GM12874 (cell line): ENCODE data around the gene NHSL2.

Source experiments
- CTCF ChIP-seq: IDR thresholded peaks from 2 replicates; pipeline ENCODE4 v1.5.1; 2011; ENCODE audit warnings: low read depth, mild to moderate bottlenecking, control low read depth, low read length, moderate library complexity; ENCODE audit not compliant: insufficient read depth

The NHSL2 gene

GRCh38 chrX:71945237-71945805 is 34.7 kb downstream of the NHSL2 start:
- TF ChIP-seq CTCF = no peak

DNA sequence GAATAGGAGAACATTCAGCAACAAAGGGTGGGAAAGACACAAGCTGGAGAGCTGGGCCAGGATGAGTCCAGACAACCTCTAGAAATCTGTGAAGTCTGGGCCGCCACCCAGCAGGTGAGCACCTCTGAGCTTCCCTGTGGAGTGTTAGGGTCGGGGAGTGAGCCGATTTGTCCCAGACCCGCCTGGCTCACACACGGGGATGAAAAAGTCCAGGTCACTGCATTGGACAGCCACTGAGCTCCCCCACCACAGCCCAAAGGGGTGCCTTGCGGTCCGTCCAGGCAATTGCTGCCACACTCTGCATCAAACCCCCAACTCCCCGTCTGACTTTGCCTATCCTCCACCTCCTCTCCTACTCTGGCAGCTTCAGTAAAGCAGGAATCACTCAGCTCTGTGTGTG is 38.7 kb downstream of the NHSL2 start:
- no peak for TF ChIP-seq CTCF

DNA sequence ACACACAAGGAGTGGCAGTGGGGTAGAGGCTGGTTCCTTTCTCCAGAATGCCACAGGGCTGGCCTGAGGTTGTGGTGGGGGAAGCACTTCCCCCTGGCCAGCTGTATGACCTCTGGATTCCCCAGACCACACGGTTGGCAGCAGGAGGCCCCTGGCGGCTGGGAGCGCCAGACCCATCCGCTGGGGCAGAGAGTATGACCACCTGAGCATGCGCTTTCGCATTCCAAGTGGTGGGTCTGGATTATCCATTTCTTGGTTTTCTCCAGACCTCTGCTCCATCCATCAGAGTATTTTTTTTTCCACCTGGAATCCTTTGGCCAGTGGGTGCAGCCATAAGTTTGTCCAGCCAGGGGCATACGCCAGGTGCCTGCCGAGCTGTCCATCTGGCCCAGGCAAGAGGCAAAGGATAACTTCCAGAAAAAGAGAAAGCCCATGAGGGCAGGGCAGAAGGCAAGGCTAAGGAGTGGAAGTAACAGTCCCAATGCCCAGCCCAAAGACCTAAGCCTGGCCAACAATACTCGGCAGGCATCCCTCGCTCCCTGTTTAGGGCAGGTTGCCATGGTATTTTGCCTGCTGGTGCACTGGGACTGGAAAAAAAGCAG is 39.3 kb downstream of the NHSL2 start:
- no peak for TF ChIP-seq CTCF

DNA sequence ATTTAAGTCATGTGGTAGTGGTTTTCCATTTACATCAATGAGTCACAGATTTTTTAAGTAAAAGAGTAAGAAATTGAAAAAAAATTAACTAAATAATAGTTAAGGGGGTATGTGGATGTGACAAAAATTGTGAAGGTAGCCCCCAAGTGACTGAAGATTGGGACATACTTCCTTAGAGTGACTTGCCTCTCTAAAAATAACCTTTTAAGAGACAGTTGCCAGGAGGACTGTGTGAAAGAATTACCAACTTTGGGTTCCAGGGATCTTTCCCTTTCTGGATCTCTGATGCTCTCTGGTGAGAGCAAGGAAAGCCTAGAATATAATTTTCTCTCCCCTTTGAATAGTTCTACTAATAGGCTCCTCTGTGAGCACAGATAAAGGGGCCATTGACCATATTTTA is 42.7 kb downstream of the NHSL2 start:
- TF ChIP-seq CTCF = no peak

- TF ChIP-seq CTCF = no peak
Observed at GRCh38 chrX:71953946-71954345, 43.3 kb downstream of the NHSL2 start.

GRCh38 chrX:71954458-71954857 is 43.8 kb downstream of the NHSL2 start:
- no peak for TF ChIP-seq CTCF

DNA sequence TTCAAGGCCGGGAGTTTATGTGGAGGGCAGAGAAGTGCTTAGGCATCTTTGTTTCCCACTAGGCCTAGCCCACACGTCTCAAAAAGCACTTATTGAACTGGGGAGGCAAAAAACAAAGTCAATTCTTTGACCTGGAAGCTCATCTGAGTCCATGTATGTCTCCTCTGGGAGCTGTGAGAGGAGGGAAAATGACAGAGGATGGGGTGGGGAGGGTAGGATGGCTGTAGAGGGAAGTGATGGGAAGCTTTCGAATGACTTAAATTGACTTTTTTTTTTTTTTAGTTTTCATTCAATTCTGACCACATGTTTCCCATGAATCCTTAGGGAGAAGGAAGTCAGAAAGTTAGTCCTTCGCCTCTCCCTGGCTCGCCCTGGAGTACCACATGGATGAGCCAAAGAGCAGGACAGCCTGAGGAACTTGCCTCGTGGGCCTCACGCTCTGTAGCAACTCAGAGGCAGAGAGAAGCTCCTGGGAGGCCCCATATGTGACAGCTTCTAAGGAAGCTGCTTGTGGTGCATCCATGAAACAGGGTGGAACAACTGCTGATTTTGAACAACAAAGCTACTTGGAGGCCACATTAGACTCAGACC is 45.0 kb downstream of the NHSL2 start:
- no peak for TF ChIP-seq CTCF
